Esophagus squamous epithelium (tissue), 5 donors: ENCODE measurements around the gene SULT2B1. TPM values are rescaled to one million over a fixed set of nuclear protein-coding genes. Genes with fewer than 3 reads are reported as not detected.

Experiments used
- DNase-seq: peaks from one replicate; lab custom pipeline; 2025; lab: John Stamatoyannopoulos, UW
- H3K27ac ChIP-seq, 4 donors: fragments of 200-600 bp; sonication (generic); one replicate each; pipeline ENCODE4 v1.5.1; 2016 to 2019; ENCODE audit warnings: mild to moderate bottlenecking in 1 of 4
- H3K27me3 ChIP-seq, 4 donors: fragments of 200-600 bp; sonication (generic); 1 replicate in 3 of 4; 2 replicates in 1 of 4; pipeline versions ENCODE4 v1.5.1 to v1.6.0; 2017 to 2021; ENCODE audit warnings: antibody characterized with exemption in 1 of 4
- H3K36me3 ChIP-seq, 3 donors: fragments of 200-600 bp; sonication (generic); one replicate each; pipeline ENCODE4 v1.5.1; 2016 to 2019
- H3K4me1 ChIP-seq, 3 donors: fragments of 200-600 bp; sonication (generic); one replicate each; pipeline ENCODE4 v1.5.1; 2017 to 2019
- H3K4me3 ChIP-seq, 4 donors: fragments of 200-600 bp; sonication (generic); 1 replicate in 3 of 4; 2 replicates in 1 of 4; pipeline ENCODE4 v1.5.1; 2016 to 2019; ENCODE audit warnings: mild to moderate bottlenecking in 2 of 4, moderate library complexity in 1 of 4
- H3K9me3 ChIP-seq, 3 donors: fragments of 200-600 bp; sonication (generic); one replicate each; pipeline ENCODE4 v1.5.1; 2016 to 2019
- CTCF ChIP-seq, 6 experiments: fragments of 450-650 bp in 4 of 6; fragments of 200-600 bp in 2 of 6; sonication (generic) in 2 of 6; IDR thresholded peaks; one replicate each; pipeline ENCODE4 v1.5.1; 2016 to 2019; ENCODE audit warnings: antibody characterized with exemption in 6 of 6, mild to moderate bottlenecking in 4 of 6, moderate library complexity in 4 of 6
- POLR2A ChIP-seq, 4 donors: fragments of 450-650 bp; IDR thresholded peaks; one replicate each; pipeline ENCODE4 v1.6.1; 2017; ENCODE audit warnings: antibody characterized with exemption in 4 of 4, mild to moderate bottlenecking in 4 of 4, moderate library complexity in 3 of 4
- WGBS, 2 donors: methylation state at CpG; one replicate each; pipeline ENCODE4 v1.1.5; 2018; 5-methylcytosine and 5-hydroxymethylcytosine counted together
- intact Hi-C: fragments of 100-400 bp; cut with DNase I; formaldehyde crosslinking; loops from one replicate; pipeline ENCODE4 v1.15.0; 2022
- total RNA-seq, 4 donors: library from RNA; depleted of rRNA; stranded (reverse); fragments of >200 nt; gene quantifications; one replicate each; pipeline ENCODE4 v1.1.0, GENCODE V29; 2016
- donor health status: DM: yes; HTN: yes; CAD: no.

Gene SULT2B1
- total RNA-seq, 4 donors from 2014 or later, result 84.8 to 253 (median 150) TPM

- Histone ChIP-seq H3K4me3 (peak overlapping the region in 3 of 4 donors; percentile 44 to 71 (median 48)), H3K4me1 (peaks cover 24 to 90% (median 35%) of the 10 kb centered on the region in 3 donors), H3K36me3 (peaks cover 0 to 32% (median 0%) of the 10 kb centered on the region in 3 donors), H3K27me3 (no peaks in the 10 kb centered on the region), H3K27ac (peak overlapping the region; percentile 75 to 91 (median 88)), H3K9me3 (no peaks in the 10 kb centered on the region)
- TF ChIP-seq POLR2A (IDR thresholded peaks at IDR 0.05) (no peak), CTCF (IDR thresholded peaks at IDR 0.05) (no peak)
- 50% methylated on average over 20 to 22 of the region's 24 CpGs for WGBS, 2 donors
- no peak for DNase-seq
- intact Hi-C loops, result no loop called here
Measured at GRCh38 chr19:48624791-48625723, 73.1 kb downstream of the SULT2B1 start.

- intact Hi-C loops, result no loop called here
- Histone ChIP-seq H3K4me1 (peaks cover 29 to 90% (median 39%) of the 10 kb centered on the region in 3 donors), H3K4me3 (no peak overlapping the region), H3K27me3 (no peaks in the 10 kb centered on the region), H3K27ac (peak overlapping the region in 2 of 4 donors; percentile 88 to 91), H3K9me3 (no peaks in the 10 kb centered on the region), H3K36me3 (peaks cover 0 to 41% (median 0%) of the 10 kb centered on the region in 3 donors)
- no peak for DNase-seq
- no peak for TF ChIP-seq CTCF (IDR thresholded peaks at IDR 0.05)
- TF ChIP-seq POLR2A (IDR thresholded peaks at IDR 0.05), result no peak
- 91% methylated on average over 9 of the region's 30 CpGs; no CpG with 5 or more reads in 1 of the 2 donors for WGBS, 2 donors
Measured at GRCh38 chr19:48625891-48626327, 73.9 kb downstream of the SULT2B1 start.

- peak overlapping the region; percentile 4 to 84 (median 52) for H3K27ac ChIP-seq
- WGBS, 2 donors, result 60 to 96% methylated on average over 2 to 4 of the region's 6 CpGs
- H3K4me3 ChIP-seq, result no peak overlapping the region
- intact Hi-C loops, result no loop called here
- DNase-seq, result no peak
- TF ChIP-seq CTCF (IDR thresholded peaks at IDR 0.05) (no peak), POLR2A (IDR thresholded peaks at IDR 0.05) (no peak)
- H3K4me1 ChIP-seq, result peaks cover 33 to 90% (median 42%) of the 10 kb centered on the region in 3 donors
- no peaks in the 10 kb centered on the region for H3K9me3 ChIP-seq
- no peaks in the 10 kb centered on the region for H3K27me3 ChIP-seq
- peaks cover 0 to 48% (median 0%) of the 10 kb centered on the region in 3 donors for H3K36me3 ChIP-seq
Measured at GRCh38 chr19:48627201-48627864, 75.4 kb downstream of the SULT2B1 start.

GRCh38 chr19:48627865-48628314, 75.9 kb downstream of the SULT2B1 start:
- intact Hi-C loops, result no loop called here
- no peak overlapping the region for H3K4me3 ChIP-seq
- TF ChIP-seq POLR2A (IDR thresholded peaks at IDR 0.05) (no peak), CTCF (IDR thresholded peaks at IDR 0.05) (no peak)
- WGBS, 2 donors, result 80 to 91% methylated on average over 1 to 7 of the region's 17 CpGs
- H3K27me3 ChIP-seq, result no peaks in the 10 kb centered on the region
- H3K27ac ChIP-seq, result peak overlapping the region; percentile 4 to 84 (median 52)
- no peak for DNase-seq
- H3K9me3 ChIP-seq, result no peaks in the 10 kb centered on the region
- peaks cover 36 to 90% (median 47%) of the 10 kb centered on the region in 3 donors for H3K4me1 ChIP-seq
- H3K36me3 ChIP-seq, result peaks cover 0 to 54% (median 0%) of the 10 kb centered on the region in 3 donors
